Activated CD4-positive, CD25-positive, alpha-beta regulatory T cell treated with anti-CD3 and anti-CD28 coated beads, Interleukin-2, amount 50 U/mL, for 72 hours (primary cell): Measurements from ENCODE around the gene SUCLG2.

ENCODE experiments used
- DNase-seq: peaks from one replicate; pipeline ENCODE4 v3.0.0; 2021

Gene SUCLG2

GRCh38 chr3:67648701-67649100, 5.7 kb downstream of the SUCLG2 start:
- no peak for DNase-seq

- no peak for DNase-seq
Observed at GRCh38 chr3:67648229-67648628, 6.2 kb downstream of the SUCLG2 start.

GRCh38 chr3:67647390-67647878, 7.0 kb downstream of the SUCLG2 start:
- no peak for DNase-seq

- no peak for DNase-seq
Observed at GRCh38 chr3:67646586-67647234, 7.7 kb downstream of the SUCLG2 start.

GRCh38 chr3:67644827-67645226, 9.6 kb downstream of the SUCLG2 start:
- DNase-seq = no peak

GRCh38 chr3:67642734-67643133, 11.7 kb downstream of the SUCLG2 start:
- DNase-seq = no peak

GRCh38 chr3:67642190-67642589, 12.2 kb downstream of the SUCLG2 start:
- DNase-seq = no peak

GRCh38 chr3:67641451-67641850, 13.0 kb downstream of the SUCLG2 start:
- no peak for DNase-seq

GRCh38 chr3:67640023-67640660, 14.3 kb downstream of the SUCLG2 start:
- DNase-seq = no peak

GRCh38 chr3:67637255-67637900, 17.0 kb downstream of the SUCLG2 start:
- no peak for DNase-seq

- DNase-seq = no peak
Observed at GRCh38 chr3:67635806-67636205, 18.6 kb downstream of the SUCLG2 start.

GRCh38 chr3:67635257-67635656, 19.2 kb downstream of the SUCLG2 start:
- no peak for DNase-seq

GRCh38 chr3:67630666-67631362, 23.6 kb downstream of the SUCLG2 start:
- DNase-seq = no peak

GRCh38 chr3:67624687-67625086, 29.7 kb downstream of the SUCLG2 start:
- DNase-seq = no peak

GRCh38 chr3:67624078-67624477, 30.3 kb downstream of the SUCLG2 start:
- DNase-seq = no peak

- no peak for DNase-seq
Observed at GRCh38 chr3:67622652-67623051, 31.8 kb downstream of the SUCLG2 start.

- DNase-seq = no peak
Observed at GRCh38 chr3:67620869-67621268, 33.5 kb downstream of the SUCLG2 start.

GRCh38 chr3:67619991-67620390, 34.4 kb downstream of the SUCLG2 start:
- no peak for DNase-seq

- DNase-seq = no peak
Observed at GRCh38 chr3:67617518-67617917, 36.9 kb downstream of the SUCLG2 start.

GRCh38 chr3:67616046-67616445, 38.4 kb downstream of the SUCLG2 start:
- DNase-seq = no peak

GRCh38 chr3:67614195-67614594, 40.2 kb downstream of the SUCLG2 start:
- no peak for DNase-seq

GRCh38 chr3:67610458-67610857, 44.0 kb downstream of the SUCLG2 start:
- no peak for DNase-seq

GRCh38 chr3:67609709-67610108, 44.7 kb downstream of the SUCLG2 start:
- no peak for DNase-seq

GRCh38 chr3:67608034-67608433, 46.4 kb downstream of the SUCLG2 start:
- DNase-seq = no peak
